MCF 10A (cell line): ENCODE data around the gene MKLN1. TPM values are rescaled to one million over a fixed set of nuclear protein-coding genes. Genes with fewer than 3 reads are reported as not detected.

Experiments used
- BruUV-seq: library from RNA; stranded (reverse); fragments of 400-500 nt; replicated peaks from 2 replicates; lab custom pipeline; 2021; lab: Mats Ljungman, UMichigan
- CTCF ChIA-PET: fragments of 300-600 bp; sonication (Branson Sonifier 250); formaldehyde crosslinking; extraction: SDS; loops from one replicate; lab custom pipeline; 2021; ENCODE audit warnings: antibody characterized with exemption, inconsistent platforms; lab: Yijun Ruan, JAX
- POLR2A ChIA-PET: fragments of 300-600, 350-650 bp; sonication (Branson Sonifier 250); formaldehyde crosslinking; extraction: SDS; loops from one replicate; lab custom pipeline; 2020; ENCODE audit warnings: antibody characterized with exemption, inconsistent platforms; lab: Yijun Ruan, JAX
- DNase-seq: peaks from one replicate; pipeline ENCODE4 v3.0.0-alpha.2; 2018; ENCODE audit not compliant: unreplicated experiment
- H3K27ac Mint-ChIP-seq: one replicate; pipeline ENCODE4 v1.8.0; 2022; ENCODE audit warnings: mild to moderate bottlenecking, low read depth, mixed read lengths; ENCODE audit not compliant: unreplicated experiment
- H3K27me3 Mint-ChIP-seq: one replicate; pipeline ENCODE4 v1.8.0; 2022; ENCODE audit warnings: mixed read lengths; ENCODE audit not compliant: insufficient read depth, unreplicated experiment
- H3K36me3 Mint-ChIP-seq: one replicate; pipeline ENCODE4 v1.8.0; 2022; ENCODE audit warnings: mild to moderate bottlenecking, moderate library complexity, mixed read lengths; ENCODE audit not compliant: insufficient read depth, unreplicated experiment
- H3K4me1 Mint-ChIP-seq: one replicate; pipeline ENCODE4 v1.8.0; 2022; ENCODE audit warnings: mixed read lengths; ENCODE audit not compliant: insufficient read depth, unreplicated experiment
- H3K4me3 Mint-ChIP-seq: one replicate; pipeline ENCODE4 v1.8.0; 2022; ENCODE audit warnings: mild to moderate bottlenecking, moderate library complexity, mixed read lengths; ENCODE audit not compliant: unreplicated experiment
- H3K9me3 Mint-ChIP-seq: one replicate; pipeline ENCODE4 v1.8.0; 2022; ENCODE audit warnings: mixed read lengths; ENCODE audit not compliant: unreplicated experiment
- CTCF ChIP-seq: fragments of 200-600 bp; IDR thresholded peaks from one replicate; pipeline ENCODE4 v1.8.0; 2022; ENCODE audit warnings: antibody characterized with exemption, mild to moderate bottlenecking; ENCODE audit not compliant: unreplicated experiment
- intact Hi-C: fragments of 100-400 bp; cut with micrococcal nuclease; formaldehyde crosslinking; loops from 2 replicates; pipeline ENCODE4 v1.14.1; 2022
- total RNA-seq: library from RNA; stranded (reverse); gene quantifications from 2 replicates; pipeline ENCODE4 v1.2.3, GENCODE V29; 2022

The MKLN1 gene
- total RNA-seq, 1 experiment from 2014 or later, result 35.6 TPM

GRCh38 chr7:131444683-131445082 is 117.0 kb downstream of the MKLN1 start:
- Mint-ChIP-seq H3K9me3 (peaks cover 15% of the 10 kb centered on the region), H3K27ac (no peak overlapping the region), H3K27me3 (no peaks in the 10 kb centered on the region), H3K4me3 (no peak overlapping the region), H3K4me1 (peaks cover 16% of the 10 kb centered on the region), H3K36me3 (peaks cover 50% of the 10 kb centered on the region)
- intact Hi-C loops, result no loop called here
- BruUV-seq, result no TSS peak
- TF ChIP-seq CTCF, result no peak
- ChIA-PET POLR2A (interaction anchor here (1.1 kb wide), 1 partner anchor 13 kb away, joined by 3 read pairs; no protein-coding TSS in a partner anchor), CTCF (interaction anchor here (1.2 kb wide), 1 partner anchor 175 kb away, joined by 3 read pairs; no protein-coding TSS in a partner anchor)
- DNase-seq, result no peak

GRCh38 chr7:131449373-131449902 is 121.8 kb downstream of the MKLN1 start:
- Mint-ChIP-seq H3K27me3 (no peaks in the 10 kb centered on the region), H3K4me1 (peaks cover 6% of the 10 kb centered on the region), H3K4me3 (no peak overlapping the region), H3K9me3 (no peaks in the 10 kb centered on the region), H3K36me3 (peaks cover 31% of the 10 kb centered on the region), H3K27ac (no peak overlapping the region)
- intact Hi-C loops, result no loop called here
- TF ChIP-seq CTCF, result no peak
- ChIA-PET CTCF (no interaction called here), POLR2A (no interaction called here)
- BruUV-seq, result no TSS peak
- DNase-seq, result no peak

GRCh38 chr7:131454498-131454897 is 126.8 kb downstream of the MKLN1 start:
- intact Hi-C loops, result no loop called here
- TF ChIP-seq CTCF, result no peak
- BruUV-seq, result no TSS peak
- H3K27me3 Mint-ChIP-seq, result no peaks in the 10 kb centered on the region
- peaks cover 31% of the 10 kb centered on the region for H3K36me3 Mint-ChIP-seq
- CTCF ChIA-PET, result interaction anchor here (0.7 to 0.9 kb wide), 2 partner anchors 14 to 367 kb away, joined by 3 read pairs; no protein-coding TSS in a partner anchor
- POLR2A ChIA-PET, result interaction anchor here (0.7 to 1.1 kb wide), 3 partner anchors 14 to 853 kb away, joined by 3 to 7 read pairs (median 3); no protein-coding TSS in a partner anchor
- no peak overlapping the region for H3K27ac Mint-ChIP-seq
- no peak for DNase-seq
- H3K4me3 Mint-ChIP-seq, result no peak overlapping the region
- H3K4me1 Mint-ChIP-seq, result peaks cover 13% of the 10 kb centered on the region
- peaks cover 13% of the 10 kb centered on the region for H3K9me3 Mint-ChIP-seq

- intact Hi-C loops, result no loop called here
- Mint-ChIP-seq H3K4me1 (peaks cover 13% of the 10 kb centered on the region), H3K27ac (no peak overlapping the region), H3K36me3 (peaks cover 31% of the 10 kb centered on the region), H3K4me3 (no peak overlapping the region), H3K9me3 (peaks cover 13% of the 10 kb centered on the region), H3K27me3 (no peaks in the 10 kb centered on the region)
- ChIA-PET CTCF (interaction anchor here (0.7 to 0.9 kb wide), 2 partner anchors 13 to 151 kb away, joined by 3 read pairs; no protein-coding TSS in a partner anchor), POLR2A (interaction anchor here (0.7 kb wide), 1 partner anchor 853 kb away, joined by 3 read pairs; no protein-coding TSS in a partner anchor)
- no TSS peak for BruUV-seq
- no peak for TF ChIP-seq CTCF
- DNase-seq, result no peak
These were observed 127.3 kb downstream of the MKLN1 start for GRCh38 chr7:131455001-131455400.
